Midbrain (tissue), 1 donor: ENCODE data around the gene DEUP1.
"Not testable (repeated sequence)": the region's sequence is repeated elsewhere in the genome, so short reads cannot be mapped to it uniquely, and the experiment has no call there.

ENCODE experiments used
- DNase-seq: peaks from one replicate; lab custom pipeline; 2025; lab: John Stamatoyannopoulos, UW

The DEUP1 gene

DNA sequence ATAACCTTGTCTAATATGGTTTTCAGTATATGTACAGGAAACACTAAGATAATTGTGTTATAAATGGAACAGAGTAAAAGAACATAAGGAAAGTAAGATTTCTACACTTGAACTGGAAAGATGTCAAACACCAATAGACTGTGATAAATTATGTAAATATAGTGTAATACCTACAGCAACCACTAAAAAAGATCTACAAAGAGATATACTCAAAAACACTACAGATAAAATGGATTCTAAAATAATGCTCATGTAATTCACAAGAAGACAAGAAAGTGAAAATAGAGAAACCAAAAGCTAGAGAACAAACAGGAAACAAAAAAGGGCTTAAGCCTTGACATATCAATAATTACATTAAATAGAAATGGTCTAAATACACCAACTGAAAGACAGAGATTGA, 30.9 kb downstream of the DEUP1 start:
- no peak for DNase-seq

DNA sequence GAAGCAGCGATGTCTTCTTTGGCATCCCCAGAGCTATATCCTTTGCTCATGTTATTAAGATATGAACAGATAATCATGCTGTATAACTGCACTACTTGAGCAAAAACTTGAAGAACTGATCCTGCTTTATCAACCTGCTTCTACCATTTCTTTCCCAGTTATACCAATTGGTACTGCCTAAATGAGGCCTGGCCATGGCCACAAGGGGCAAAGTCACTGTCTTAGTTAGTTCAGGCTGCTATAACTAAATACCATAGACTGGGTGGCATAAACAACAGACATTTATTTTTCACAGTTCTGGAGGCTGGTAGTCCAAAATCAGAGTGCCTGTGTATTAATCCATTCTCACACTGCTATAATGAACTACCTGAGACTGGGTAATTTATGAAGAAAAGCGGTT, 37.5 kb downstream of the DEUP1 start:
- DNase-seq: no peak

DNA sequence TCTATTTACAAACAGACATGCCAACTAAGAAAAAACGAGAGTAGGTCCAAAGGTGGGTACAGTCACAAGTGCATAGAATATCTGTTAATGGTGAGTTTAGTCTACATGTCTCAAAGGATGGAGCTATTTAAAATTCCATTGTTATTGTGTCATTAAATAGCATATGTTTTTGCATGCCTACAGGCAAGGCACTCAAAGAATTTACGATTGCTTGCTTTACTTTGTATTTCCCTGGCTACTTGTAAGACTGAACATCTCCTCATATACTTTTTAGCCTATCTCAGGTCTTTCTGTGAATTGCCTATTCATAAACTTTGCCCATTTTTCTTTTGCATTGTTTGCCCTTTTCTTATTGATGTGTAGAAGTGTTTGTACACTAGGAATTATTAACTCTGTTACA, 39.7 kb downstream of the DEUP1 start:
- DNase-seq: no peak

DNA sequence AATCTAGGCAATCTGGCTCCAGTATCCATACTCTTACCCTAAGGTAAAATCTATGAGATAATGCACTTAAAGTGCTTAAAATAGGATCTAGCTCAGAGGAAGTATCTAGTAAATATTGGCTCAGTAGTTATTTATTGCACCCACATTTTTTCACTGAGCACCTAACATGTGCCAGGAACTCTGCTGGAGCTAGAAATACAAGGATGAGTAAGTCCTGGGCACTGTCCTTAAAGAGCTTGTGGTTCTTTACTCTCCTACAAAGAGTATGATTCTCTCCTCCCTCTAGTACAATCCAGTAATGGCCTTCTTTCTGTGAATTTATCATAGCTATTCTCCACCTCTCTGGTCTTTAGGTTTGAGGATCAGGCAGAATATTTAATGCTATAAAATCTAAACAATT, 59.2 kb downstream of the DEUP1 start:
- DNase-seq: no peak

DNA sequence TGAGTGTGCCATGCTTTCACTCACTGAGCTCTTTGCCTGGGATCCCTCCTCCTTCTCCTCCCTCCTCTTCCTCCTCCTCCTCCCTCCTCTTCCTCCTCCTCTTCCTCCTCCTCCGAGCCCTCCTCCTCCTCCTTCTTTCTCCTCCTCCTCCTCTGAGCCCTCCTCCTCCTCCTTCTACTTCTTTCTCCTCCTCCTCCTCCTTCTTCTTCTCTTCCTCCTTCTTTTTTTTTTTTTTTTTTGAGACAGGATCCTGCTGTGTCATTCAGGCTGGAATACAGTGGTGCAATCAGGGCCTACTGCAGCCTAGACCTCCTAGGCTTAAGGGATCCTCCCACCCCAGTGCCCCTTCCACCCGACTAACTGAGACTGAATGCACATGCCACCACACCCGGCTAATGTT, 62.3 kb downstream of the DEUP1 start:
- DNase-seq: no peak

DNA sequence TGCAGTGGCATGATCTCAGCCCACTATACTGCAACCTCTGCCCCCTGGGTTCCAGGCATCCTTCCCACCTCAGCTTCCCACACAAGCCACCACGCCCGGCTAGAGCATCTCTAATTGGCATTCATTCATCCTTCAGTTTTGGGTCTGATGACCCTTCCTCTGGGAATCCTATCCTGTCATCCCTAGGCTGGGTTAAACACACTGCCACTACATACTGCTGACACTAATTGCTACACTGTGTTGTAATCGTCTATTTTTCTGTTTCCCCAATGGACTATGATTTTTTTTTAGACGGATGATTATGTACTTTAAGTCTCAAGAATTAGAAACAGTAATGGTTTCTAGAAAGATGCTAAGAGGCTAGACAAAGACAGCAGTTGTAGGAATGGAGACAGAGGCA, 62.8 kb downstream of the DEUP1 start:
- DNase-seq: no peak

DNA sequence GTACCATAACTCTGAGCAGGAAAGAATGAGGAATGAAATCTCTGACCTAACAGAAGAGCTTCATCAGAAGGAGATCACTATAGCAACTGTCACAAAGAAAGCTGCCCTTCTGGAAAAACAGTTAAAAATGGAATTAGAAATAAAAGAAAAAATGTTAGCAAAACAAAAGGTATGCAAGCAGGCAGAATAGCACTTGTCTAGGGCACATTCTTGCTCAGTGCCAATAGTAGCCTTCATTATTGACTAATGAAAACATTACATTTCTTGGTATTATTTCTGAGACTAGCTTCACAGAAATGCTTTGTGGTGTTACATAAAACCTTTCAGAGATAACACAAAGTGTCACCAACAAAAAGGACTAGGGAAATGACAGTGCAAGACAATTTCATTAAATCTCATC, 63.9 kb downstream of the DEUP1 start:
- no peak for DNase-seq

DNA sequence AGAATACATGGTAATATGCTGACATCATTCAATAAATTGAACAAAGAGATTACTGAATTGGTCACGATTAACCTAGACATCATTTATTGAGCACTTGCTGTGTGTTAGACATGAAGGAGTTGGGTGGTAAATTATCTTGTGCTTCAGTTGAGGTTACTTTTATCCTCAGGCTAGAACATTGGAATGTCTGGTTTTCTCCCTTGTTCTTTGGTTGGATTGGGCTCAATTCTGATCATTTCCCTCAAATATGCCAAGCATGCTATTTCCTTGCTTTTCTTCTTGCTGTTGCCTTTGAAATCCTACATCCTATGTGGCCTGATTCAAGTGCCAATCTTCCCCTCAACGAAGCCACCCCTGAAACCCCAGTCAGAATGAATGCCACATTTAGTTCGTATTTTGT, 65.8 kb downstream of the DEUP1 start:
- no peak for DNase-seq

DNA sequence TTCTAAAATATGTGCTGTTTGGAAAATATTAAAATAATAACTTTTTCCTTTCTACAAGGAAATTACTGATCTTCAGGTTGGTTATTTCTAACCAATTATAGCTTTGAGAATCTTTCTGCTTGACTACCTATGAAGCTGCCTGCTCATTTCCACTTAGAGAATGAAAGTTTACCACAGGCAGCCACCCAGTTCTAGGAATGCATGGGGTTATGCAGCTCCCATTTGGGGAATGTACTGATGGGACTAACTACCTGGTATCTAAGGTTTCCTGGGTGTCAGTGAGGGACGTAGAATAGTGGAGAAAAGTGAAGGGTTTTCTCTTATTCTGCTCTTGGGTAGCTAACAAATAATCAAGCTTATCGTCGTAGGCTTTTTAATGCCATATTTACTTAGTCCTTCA, 73.4 kb downstream of the DEUP1 start:
- no peak for DNase-seq

DNA sequence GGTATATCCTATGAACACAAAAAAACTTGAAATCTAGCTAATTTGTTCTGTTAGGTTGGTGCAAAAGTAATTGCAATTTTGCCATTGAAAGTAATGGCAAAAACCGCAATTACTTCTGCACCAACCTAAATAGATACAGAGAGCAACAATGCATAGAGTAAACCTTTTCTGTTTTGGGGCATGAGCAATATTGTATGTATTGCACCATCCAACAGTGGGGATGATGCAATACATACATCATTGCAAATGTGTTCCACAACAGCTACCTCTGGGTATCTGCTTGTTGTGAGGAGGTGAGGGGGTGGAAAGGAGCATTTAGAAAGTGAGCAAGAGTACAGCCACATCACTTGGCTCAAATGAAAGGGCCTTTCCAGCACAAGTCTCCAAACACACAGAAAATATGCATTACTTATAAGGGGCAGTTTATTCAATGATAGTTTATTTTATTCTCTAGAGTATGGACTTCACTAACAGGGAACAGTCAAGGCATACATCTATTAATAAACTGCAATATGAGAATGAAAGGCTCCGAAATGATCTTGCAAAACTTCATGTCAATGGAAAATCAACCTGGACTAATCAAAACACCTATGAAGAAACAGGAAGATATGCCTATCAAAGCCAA, 77.3 kb downstream of the DEUP1 start:
- no peak for DNase-seq

DNA sequence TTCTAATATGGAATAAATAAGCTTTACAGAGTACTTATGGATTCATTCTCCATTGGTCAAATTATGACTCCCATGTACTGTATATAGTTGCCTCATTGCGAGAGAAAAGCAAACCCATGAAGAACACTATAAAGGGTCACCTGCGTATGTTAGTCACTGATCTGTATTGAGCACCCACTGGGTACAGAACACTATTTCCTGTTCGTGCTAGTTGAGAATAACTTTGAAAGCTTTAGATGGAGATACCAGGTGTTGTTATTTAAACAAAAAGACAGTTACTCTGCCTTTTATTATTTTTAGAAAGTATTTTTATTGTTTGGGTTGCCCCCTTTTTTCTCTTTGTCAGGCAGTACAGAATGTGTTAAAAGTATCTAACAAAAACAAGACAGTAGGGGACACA, 79.9 kb downstream of the DEUP1 start:
- no peak for DNase-seq

DNA sequence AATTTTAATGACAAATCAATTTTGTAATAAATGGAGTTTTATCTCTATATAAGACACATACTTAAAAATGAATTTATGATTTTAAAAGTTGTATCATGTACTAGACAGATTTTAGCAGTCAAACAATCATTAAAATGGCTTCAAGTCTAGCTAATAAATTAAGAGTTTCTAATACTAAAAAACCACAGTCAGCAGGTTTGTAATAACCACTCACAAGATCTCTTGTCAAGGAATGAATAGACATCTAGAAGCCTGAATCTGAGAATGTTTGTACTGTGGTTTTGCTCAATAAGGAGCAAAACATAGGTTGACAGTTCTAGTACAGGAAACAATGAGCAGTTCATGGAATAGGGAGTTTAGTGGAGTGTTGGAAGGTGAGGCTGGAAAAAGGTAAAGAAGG, 81.2 kb downstream of the DEUP1 start:
- DNase-seq: no peak

DNA sequence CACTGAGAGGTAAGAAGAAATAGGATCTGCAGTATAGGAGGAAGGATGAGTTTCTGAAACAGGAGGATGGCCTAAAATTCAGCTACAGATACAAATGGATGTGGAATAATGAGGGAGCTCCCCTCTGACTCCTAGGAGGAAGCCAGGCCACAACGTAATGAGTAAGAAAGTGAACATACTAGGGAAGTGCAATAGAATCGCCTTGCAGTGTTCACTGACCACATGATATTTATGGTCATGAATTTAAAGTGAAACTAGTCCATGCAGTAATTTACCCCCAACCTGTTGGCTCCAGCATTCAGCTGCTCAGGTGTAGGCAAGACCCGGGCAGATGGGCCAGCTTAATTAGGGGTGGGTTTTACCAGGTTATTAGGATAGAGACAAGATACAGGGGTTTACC, 101.7 kb downstream of the DEUP1 start:
- DNase-seq: no peak

DNA sequence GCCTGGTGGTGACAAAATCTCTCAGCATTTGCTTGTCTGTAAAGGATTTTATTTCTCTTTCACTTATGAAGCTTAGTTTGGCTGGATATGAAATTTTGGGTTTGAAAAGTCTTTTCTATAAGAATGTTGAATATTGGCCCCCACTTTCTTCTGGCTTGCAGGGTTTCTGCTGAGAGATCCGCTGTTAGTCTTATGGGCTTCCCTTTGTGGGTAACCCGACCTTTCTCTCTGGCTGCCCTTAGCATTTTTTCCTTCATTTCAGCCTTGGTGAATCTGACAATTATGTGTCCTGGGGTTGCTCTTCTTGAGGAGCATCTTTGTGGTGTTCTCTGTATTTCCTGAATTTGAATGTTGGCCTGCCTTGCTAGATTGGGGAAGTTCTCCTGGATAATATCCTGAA, 112.7 kb downstream of the DEUP1 start:
- not testable (repeated sequence) for DNase-seq

DNA sequence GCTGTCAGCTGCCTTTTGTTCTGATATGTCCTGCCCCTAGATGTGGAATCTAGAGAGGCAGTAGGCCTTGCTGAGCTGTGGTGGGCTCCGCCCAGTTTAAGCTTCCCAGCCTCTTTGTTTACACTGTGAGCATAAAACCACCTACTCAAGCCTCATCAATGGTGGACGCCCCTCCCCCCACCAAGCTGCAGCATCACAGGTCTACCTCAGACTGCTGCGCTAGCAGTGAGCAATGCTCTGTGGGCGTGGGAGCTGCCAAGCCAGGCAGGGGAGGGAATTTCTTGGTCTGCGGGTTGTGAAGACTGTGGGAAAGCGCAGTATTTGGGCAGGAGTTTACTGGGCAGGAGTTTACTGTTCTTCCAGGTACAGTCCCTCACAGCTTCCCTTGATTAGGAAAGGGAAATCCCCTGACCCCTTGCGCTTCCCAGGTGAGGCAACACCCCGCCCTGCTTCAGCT, 114.1 kb downstream of the DEUP1 start:
- no peak for DNase-seq

DNA sequence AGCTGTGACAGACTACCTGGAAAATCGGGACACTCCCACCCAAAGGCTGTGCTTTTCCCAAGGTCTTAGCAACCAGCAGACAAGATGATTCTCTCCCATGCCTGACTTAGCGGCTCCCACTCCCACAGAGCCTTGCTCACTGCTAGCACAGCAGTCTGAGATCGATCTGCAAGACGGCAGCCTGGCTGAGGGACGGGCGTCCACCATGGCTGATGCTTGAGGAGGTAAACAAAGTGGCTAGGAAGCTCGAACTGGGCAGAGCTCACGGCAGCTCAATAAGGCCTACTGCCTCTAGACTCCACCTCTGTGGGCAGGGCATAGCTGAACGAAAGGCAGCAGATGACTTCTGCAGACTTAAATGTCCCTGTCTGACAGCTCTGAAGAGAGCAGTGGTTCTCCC, 127.7 kb downstream of the DEUP1 start:
- DNase-seq: no peak

DNA sequence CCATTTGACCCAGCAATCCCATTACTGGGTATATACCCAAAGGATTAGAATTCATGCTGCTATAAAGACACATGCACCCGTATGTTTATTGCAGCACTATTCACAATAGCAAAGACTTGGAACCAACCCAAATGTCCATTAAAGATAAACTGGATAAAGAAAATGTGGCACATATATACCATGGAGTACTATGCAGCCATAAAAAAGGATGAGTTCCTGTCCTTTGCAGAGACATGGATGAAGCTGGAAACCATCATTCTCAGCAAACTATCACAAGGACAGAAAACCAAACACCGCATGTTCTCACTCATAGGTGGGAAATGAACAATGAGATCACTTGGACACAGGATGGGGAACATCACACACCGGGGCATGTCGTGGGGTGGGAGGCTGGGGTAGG, 133.1 kb downstream of the DEUP1 start:
- DNase-seq: not testable (repeated sequence)

DNA sequence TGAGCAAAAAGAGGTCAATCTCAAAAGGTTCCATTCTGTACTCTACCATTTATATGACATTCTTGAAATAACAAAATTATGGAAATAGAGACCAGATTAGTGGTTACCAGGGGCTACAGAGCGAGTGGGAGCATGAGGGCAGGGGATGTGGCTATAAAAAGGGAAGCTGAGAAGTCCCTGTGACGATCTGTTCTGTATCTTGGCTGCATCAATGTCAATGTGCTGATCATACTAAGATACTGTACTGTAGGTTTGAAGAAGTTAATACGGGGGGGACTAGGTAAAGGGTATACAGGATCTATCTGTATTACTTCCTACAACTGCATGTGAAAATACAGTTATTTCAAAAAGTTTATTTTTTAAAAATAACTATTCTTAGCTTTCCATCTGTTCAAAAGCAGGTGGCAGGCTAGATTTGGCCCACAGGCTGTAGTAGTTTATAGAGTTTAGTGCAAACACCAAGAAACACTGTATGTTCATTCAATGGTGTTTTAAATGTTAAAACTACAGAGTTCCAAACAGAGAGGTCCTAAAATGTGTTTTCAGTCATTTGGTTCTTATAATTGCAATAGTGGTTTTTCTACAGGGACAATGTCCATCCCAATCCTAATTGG, 134.5 kb downstream of the DEUP1 start:
- no peak for DNase-seq

DNA sequence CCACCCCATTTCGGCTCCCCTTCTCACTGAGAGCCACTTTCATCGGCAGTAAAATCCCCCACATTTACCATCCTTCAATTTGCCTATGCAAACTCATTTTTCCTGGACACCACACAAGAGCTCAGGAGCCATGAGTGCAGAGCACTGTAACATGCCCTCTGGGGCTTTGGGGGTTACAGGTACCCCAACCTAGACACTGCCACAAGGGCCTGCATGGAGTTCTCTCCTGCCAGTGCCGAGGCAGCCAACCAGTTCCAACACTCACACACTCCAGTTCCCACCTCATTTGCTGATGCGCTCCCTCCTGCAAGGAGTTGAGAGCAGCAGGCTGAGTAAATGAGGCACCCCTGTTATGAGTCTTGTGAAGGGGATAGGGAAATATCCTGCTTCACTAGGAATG, 136.5 kb downstream of the DEUP1 start:
- no peak for DNase-seq

DNA sequence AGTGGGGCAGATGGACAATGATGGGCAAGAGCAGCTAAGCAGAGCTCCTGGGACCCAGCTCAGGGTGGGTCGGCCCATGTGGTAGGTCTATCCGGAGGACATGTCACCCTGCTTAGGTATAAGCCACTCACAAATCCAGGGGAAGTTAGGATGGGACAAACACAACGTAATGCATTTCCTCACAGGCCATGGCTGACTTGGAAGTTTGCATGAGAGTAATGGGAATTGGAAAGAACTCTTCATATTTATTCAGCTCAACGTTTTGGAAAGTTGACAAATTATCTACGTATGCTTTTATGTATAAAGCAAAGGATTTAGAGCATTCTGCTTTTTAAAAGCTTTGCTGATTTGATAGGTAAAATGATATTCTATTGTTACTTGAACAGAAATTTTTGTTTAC, 137.7 kb downstream of the DEUP1 start:
- no peak for DNase-seq

DNA sequence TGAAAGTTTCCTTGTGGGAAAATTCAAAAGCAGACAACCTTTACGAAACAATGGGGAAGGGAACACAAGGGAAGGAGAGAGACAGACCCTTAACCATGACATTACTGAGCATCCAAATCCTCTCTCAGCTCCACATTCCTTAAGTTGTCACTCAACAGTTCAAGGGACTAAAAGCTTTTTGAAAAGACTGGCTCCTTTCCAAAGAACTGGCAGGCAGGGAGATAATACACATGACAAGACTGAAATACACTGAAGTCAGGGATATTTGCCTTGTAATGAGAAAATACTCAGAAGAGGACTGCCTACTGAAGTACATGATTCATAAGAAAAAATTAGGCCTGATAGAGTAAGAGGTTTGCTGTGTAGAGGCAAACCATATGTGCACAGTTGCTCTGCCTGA, 143.6 kb downstream of the DEUP1 start:
- no peak for DNase-seq

DNA sequence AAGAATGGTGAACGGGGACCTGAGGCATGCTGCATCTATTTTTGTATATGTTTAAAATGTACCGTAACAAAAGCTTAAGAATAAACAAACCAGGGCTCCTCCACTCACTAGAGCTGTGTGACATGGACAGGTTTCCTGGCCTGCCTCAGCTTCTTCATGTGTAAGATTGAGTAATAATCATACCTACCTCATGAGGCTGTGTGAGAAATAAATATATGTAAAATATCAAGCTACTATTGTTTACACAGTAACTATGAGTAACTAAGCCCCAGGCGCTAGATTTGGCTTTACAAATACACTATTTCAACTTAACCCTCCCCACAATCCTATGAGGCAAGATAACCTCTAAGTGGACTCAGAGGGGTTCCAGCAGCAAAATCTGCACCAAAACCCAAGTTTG, 146.3 kb downstream of the DEUP1 start:
- no peak for DNase-seq

DNA sequence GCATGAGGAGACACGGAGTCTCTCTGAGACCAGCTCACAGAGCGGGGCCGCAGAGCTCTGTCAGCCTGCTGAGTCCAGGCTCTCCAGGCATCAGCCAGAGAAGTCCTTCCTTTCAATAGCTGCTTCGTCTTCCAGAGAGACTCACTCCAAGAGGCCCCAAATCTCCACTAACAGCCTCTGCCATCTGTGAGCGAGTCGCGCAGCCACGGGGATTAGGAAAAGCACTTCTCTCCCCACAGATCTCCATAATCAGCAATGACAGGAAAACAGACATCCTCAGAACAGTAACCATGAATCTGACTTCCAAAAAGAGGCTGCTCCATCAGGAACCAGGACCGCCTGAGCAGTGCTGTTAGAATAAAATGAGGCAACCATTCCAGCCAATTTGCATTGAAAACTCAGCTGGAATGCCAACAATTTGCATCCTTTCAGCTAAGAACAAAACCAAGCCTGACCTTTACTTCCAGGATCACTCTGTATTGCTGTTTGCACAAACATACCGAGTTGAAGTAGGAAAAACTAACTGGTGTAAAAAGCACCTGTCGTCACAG, 147.2 kb downstream of the DEUP1 start:
- DNase-seq: no peak

DNA sequence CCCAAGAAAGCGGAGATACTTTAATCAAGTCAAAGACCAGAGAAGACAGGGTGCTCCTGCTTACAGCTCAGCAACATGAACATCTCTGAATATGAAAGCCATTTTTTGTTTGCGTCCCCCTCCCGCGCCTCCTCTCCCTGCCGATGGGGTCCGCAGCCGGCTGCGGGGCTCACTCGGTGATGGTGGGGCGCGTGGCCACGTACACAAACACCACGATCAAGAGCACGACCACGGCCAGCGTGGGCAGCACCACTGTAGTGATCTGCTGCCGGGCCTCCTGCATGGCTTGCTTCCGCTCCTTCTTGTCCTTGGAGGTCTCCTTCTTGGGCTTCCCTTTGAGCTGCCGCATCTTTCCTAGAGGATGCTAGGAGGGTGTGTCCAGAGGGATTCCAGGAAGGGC, 148.3 kb downstream of the DEUP1 start:
- DNase-seq: no peak
